Dermis blood vessel endothelial cell (primary cell): ENCODE data around the gene TMEM43. TPM values are rescaled to one million over a fixed set of nuclear protein-coding genes. Genes with fewer than 3 reads are reported as not detected.

Source experiments
- DNase-seq: peaks from one replicate; pipeline ENCODE4 v3.0.0; 2010
- total RNA-seq: library from RNA; depleted of rRNA; stranded (reverse); fragments of >200 nt; gene quantifications from 2 replicates; pipeline ENCODE4 v1.2.3, GENCODE V29; 2014

The TMEM43 gene
- total RNA-seq, 1 donor from 2014 or later, result 113 TPM

- DNase-seq, result no peak
Observed at GRCh38 chr3:14122301-14122700, 2.6 kb upstream of the TMEM43 start.

GRCh38 chr3:14123308-14124222 is 1.3 kb upstream of the TMEM43 start:
- DNase-seq, result no peak

GRCh38 chr3:14124223-14124614 is 633 bp upstream of the TMEM43 start:
- DNase-seq, result peak; percentile 63

- DNase-seq, result peak; percentile 82
Observed at GRCh38 chr3:14125193-14126016, 553 bp downstream of the TMEM43 start.

DNA sequence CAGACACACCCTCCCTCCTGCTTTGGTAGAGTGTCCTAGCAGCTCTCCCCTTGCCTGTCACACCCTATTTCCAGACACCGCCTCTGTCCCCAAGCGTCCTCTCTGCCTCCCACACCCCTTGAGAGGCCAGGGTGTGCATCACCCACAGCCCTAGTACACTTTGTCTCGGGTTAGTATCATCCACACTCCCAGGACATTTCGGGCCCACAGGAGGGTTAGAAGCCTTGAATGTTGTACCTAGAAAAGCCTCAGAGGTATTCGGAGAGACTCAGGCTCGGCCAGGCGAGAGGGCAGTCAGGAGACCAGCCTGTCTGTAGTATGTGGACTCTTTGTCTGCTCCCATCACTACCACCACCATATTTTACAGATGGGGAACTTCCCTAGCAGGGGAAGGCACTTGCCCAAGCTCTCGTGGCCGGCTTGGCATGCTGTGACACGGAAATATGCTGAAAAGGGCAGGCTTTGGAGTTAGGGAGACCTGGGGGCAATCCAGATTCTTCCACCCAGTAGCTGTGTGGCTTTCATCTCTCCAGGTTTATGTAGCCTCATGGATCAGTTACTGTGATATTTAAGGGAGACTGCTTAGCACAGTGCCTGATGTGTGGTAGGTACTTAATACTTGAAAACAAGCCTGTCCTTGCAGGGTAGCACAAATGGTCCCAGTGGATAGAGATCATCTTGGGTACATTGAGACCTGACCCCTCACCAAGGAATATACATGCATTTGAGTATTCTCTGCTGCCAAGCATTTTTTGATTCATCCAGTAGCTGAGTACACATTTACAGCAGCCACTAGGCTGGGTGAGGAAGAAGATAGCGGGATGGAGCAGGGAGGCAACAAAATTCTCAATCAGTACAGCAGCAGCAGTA is 1.4 kb downstream of the TMEM43 start:
- DNase-seq, result no peak

DNA sequence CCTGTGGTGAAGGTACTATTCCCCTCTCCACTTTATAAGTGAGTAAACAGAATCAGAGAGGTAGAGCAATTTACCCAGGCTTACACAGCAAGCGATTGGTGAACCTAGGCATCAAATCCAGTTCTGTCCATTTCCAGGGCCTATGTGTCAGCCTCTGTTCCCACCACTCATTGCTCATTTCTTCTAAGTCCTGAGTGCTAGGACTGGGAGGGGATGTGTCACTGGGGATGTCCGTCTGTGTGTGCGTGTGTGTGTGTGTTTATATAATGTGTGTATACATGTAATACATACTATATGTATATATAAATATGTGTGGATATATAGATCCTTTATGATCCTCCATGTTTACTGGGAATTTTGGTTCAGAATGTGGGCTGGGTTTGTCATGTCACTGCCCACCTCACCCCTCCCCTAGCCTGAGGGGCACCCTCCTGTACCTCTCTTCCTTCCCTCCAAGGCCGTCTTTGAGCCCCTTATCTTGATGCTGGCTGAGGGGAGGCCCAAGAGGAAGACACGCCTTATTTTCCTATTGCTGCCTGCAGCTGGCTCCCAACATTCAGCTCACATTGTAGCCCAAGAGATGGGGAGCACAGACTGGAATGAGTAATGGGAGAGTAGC is 2.1 kb downstream of the TMEM43 start:
- no peak for DNase-seq

DNA sequence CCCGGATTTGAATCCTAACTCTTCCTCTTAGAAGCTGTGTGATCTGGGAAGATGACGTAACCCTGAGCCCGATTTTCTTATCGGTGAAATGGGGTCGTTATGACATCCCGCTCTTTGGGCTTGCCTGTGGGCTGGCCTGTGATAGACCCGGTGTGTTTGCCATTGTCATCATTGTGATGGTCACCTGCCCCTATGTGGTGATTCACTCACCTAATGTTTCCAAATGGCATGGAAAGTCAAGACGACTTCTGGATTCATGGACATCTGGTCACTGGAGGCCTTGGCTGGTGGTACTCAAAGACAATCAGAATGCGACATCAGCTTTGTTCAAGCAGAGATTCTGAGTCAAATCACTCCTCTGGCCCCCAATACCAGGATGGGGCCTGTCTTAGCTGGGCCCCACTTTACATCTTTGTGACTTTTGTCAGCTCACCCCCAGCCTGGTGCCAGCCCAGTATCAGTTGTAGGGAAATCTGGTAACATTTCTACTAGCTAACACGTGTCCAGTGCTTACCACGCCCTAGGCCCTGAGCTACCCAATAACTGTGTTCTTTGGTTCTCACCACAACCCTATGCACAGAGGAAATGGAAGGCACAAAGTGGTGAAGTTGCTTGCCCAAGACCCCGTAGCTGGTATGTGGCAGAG is 2.8 kb downstream of the TMEM43 start:
- no peak for DNase-seq

GRCh38 chr3:14128724-14129123 is 3.9 kb downstream of the TMEM43 start:
- no peak for DNase-seq

DNA sequence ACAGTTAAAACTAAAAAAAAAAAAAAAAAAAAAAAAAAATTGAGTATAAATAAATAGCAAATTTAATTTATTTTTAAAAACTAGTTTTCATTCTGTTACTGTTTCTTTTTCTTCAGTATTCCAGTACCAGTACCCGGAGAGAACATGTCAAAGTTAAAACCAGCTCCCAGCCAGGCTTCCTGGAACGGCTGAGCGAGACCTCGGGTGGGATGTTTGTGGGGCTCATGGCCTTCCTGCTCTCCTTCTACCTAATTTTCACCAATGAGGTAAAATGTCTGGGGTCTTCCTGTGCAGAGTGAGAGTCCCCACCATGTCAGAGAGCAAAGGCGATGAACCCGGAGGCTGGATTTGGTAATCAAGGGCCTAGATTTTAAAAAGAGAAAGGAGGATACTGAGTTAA is 4.4 kb downstream of the TMEM43 start:
- DNase-seq, result no peak

GRCh38 chr3:14130230-14130629 is 5.4 kb downstream of the TMEM43 start:
- no peak for DNase-seq

DNA sequence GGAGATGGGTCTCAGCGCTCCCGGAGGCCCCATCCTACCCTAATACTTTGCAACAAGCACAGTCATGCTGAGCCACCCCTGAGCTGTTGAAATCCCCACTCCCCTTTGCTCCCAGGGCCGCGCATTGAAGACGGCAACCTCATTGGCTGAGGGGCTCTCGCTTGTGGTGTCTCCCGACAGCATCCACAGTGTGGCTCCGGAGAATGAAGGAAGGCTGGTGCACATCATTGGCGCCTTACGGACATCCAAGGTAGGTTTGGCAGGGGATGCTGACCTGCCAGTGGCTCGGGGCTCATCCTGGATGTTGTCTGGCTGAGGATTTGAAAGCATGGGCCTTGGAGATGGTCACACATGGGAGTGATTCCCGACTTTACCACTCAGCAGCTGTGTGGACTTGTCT is 5.9 kb downstream of the TMEM43 start:
- no peak for DNase-seq

DNA sequence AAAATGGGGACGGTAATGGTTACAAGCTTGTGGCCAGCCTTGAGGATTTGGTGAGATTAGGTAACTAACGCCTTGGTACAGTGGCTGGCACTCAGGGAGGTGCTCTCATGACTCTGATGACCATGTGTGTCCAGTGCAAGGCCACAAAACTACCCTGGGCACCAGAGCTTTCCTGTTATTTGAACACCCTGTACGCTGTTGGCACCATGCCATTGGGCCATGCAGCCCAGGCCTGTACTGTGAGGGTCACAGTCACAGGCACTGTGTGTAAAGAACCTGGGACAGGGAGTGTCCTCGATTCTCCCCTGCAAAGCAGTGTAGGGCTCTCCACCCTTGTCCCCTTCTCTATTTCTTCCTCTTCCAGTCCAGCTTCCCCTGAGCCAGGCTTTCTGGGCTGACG is 6.3 kb downstream of the TMEM43 start:
- DNase-seq, result no peak

- no peak for DNase-seq
Observed at GRCh38 chr3:14132120-14132519, 7.3 kb downstream of the TMEM43 start.

DNA sequence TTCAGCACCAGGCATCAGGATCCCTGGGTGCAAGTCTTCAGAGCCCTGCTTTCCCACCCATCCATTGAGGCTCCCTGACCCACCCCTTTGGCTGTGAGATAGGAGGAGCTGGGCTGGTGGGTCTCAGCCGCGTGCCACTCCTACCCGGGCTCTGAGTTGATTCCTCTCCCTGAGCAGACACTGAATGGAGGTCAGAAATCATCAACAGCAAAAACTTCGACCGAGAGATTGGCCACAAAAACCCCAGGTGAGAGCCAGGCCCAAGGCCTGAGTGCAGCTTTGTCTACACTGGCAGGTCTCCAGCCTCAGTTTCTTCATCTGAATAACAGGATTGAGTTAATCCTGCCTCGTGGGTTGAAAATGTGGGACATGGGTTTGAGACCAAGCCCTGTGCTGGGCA is 7.8 kb downstream of the TMEM43 start:
- DNase-seq, result no peak

DNA sequence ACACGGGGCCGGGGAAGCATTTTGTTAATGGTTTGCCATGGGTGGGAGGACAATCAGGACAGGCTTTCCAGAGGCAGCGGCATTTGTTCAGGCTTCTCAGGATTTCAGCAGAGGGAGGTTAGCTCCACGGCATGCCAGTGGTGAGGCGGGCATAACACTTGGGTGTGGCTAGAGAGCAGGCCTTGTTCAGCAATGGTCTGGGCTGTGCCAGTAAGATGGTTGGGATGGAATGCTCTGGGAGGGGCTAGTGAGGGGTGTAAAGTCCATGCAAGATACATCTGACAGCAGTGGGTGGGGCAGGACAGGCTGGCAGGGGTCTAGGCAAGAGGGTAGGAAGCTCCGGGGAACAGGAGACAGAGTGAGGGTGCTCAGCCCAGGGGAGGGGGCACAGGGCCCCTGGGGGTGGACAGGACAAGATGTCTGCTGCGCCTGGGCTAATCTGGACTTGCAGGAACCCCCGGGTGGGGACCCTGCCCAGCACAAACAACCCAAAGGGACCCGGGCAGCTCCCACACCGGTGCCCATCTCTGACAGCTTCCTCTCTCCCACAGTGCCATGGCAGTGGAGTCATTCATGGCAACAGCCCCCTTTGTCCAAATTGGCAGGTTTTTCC is 8.4 kb downstream of the TMEM43 start:
- no peak for DNase-seq

DNA sequence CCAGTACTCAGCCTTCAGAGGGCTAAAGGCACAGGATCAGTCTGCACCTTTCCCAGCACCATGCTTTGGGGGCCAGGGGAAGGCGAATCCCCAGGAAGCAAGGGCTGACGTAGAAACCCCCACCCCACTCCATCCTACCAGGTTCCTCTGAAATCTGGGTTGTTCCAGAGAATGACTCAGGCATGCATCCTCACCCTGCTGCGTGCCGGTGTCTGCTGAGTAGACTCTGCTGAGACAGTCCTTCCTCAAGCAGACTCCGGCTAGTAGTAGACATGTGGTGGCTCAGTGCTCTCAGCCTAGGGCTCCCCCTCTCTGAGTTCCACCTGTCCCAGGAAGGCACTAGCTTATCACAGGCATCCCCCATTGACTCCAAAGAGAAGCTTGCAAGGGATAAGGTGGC is 9.0 kb downstream of the TMEM43 start:
- DNase-seq, result no peak

DNA sequence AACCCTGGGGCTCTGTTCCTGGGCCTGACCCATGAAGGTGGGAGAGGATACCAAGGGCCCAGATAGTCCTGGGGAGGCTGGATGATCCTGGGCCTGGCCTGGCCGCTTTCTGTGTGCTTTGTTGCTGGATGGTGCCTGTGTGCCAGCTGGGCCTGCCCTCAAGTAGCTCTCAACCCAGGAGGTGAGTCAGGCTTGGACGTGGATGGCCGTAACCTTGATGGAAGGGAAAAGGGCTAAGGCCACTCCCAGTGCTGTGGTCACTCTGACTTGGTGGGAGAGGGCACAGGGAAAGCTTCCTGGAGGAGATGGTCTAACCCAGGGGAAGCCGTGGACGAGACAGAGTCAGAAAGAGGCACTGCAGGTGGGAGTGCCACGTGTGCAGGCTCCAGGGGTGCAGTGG is 9.4 kb downstream of the TMEM43 start:
- no peak for DNase-seq

DNA sequence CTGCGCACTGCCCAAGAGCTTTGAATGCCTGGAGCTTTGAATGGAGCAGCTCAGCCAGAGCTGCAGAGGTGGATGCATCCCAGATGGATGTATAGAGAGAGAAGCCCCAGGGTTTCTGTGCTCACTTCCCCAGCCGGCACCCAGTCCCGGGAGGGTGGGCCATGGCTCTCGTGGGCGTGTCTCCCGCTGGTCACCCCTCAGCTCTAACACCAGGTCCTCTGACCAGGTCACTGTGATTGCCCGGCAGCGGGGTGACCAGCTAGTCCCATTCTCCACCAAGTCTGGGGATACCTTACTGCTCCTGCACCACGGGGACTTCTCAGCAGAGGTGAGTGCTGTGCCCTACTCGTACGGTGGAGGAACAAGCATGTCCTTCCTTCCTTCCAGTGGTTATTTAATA is 10.7 kb downstream of the TMEM43 start:
- no peak for DNase-seq

DNA sequence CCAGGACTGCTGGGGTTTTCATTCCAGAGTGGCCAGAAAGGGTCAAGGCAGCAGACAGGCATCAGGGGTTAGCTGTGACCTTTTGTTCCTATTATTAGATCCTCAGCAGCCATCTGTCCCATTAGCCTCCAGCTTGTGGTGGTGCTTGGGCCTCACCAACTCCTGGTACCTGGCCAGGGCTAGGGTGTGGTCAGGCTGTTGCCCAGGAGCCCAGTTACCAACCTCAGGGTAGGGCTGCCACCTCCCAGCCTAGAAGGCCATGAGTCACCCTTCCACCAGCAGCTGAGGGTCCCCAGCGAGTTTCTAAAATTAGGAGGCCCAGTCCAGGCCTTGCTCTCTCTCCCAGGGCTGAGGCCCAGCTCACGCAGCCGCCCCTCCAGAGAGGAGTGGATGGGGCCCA is 12.2 kb downstream of the TMEM43 start:
- DNase-seq, result no peak

GRCh38 chr3:14137445-14137844 is 12.6 kb downstream of the TMEM43 start:
- no peak for DNase-seq

DNA sequence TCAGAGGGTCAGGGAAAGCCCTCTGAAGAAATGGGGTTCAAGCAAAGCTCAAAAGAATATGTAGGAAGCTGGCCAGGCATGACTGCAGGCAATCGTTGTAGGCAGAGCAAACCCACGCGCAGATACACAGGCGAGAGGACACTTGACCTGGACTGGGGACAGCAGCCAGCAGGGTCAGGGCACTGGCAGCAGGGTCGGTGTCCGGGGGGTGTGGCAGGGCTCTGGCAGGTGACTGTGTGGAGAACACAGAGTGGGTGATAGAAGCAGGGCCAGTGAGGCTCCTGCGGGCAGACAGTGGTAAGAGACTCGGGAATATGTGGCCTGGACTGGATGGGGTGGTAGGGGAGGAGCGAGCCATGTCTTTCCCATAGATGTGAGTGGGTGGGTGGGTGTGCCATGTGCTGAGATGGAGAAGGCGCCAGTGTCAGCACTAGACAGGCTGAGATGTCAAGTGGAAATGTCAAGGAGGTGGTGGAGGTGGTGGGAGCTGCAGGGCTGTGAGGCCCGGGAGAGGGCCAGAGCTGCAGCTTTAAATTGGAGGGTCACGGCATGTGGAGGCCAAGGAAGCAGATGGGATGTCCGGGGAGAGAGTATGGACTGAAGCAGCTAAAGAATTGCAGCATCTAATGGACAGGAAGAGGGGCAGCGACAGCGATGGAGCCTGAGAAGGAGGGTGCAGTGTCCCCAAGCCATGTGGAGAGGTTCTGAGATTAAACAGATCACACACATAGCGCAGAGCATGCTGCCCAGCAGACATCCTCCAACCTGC is 13.4 kb downstream of the TMEM43 start:
- no peak for DNase-seq
